Astrocyte of the spinal cord (primary cell): ENCODE results near the gene FAHD2A.

Source experiments
- DNase-seq: peaks from one replicate; pipeline ENCODE4 v3.0.0; 2011; ENCODE audit warnings: low read depth, low spot score
- H3K4me3 ChIP-seq: 2 replicates; pipeline ENCODE4 v1.5.1; 2011; ENCODE audit warnings: low read depth, mild to moderate bottlenecking, low read length, moderate library complexity
- CTCF ChIP-seq: IDR thresholded peaks from 2 replicates; pipeline ENCODE4 v1.5.1; 2012; ENCODE audit warnings: low read depth, mild to moderate bottlenecking, low read length, inconsistent platforms
- in situ Hi-C: cut with HindIII; loops from 2 replicates; pipeline ENCODE4 v1.10.0; 2017; ENCODE audit warnings: low sequenced_read_pairs

The FAHD2A gene

GRCh38 chr2:95385570-95385984 lies 16.9 kb upstream of the FAHD2A start:
- in situ Hi-C loops: no loop called here
- no peak for DNase-seq
- H3K4me3 ChIP-seq: no peak overlapping the region
- TF ChIP-seq CTCF: no peak

GRCh38 chr2:95386031-95386430 lies 16.5 kb upstream of the FAHD2A start:
- H3K4me3 ChIP-seq: no peak overlapping the region
- no peak for DNase-seq
- TF ChIP-seq CTCF: no peak
- in situ Hi-C loops: no loop called here

- in situ Hi-C loops: no loop called here
- TF ChIP-seq CTCF: no peak
- no peak for DNase-seq
- H3K4me3 ChIP-seq: no peak overlapping the region
These were observed 15.2 kb upstream of the FAHD2A start for GRCh38 chr2:95387358-95387757.

GRCh38 chr2:95388091-95388692 lies 14.3 kb upstream of the FAHD2A start:
- in situ Hi-C loops: no loop called here
- H3K4me3 ChIP-seq: no peak overlapping the region
- no peak for DNase-seq
- TF ChIP-seq CTCF: no peak

GRCh38 chr2:95388856-95389244 lies 13.7 kb upstream of the FAHD2A start:
- no peak overlapping the region for H3K4me3 ChIP-seq
- in situ Hi-C loops: no loop called here
- no peak for TF ChIP-seq CTCF
- no peak for DNase-seq

GRCh38 chr2:95389245-95390119 lies 13.0 kb upstream of the FAHD2A start:
- in situ Hi-C loops: no loop called here
- H3K4me3 ChIP-seq: no peak overlapping the region
- peak; percentile 56 for DNase-seq
- TF ChIP-seq CTCF: peak; percentile 99
